Astrocyte of the spinal cord (primary cell): Measurements from ENCODE around the gene MFAP2.

Experiments used
- DNase-seq: peaks from one replicate; pipeline ENCODE4 v3.0.0; 2011; ENCODE audit warnings: low read depth, low spot score
- H3K4me3 ChIP-seq: 2 replicates; pipeline ENCODE4 v1.5.1; 2011; ENCODE audit warnings: low read depth, mild to moderate bottlenecking, low read length, moderate library complexity
- in situ Hi-C: cut with HindIII; loops from 2 replicates; pipeline ENCODE4 v1.10.0; 2017; ENCODE audit warnings: low sequenced_read_pairs
- TF ChIP-seq, protein P1 (sequence below): IDR thresholded peaks from 2 replicates; pipeline ENCODE4 v1.5.1; 2012; ENCODE audit warnings: low read depth, mild to moderate bottlenecking, low read length, inconsistent platforms

The MFAP2 gene

DNA sequence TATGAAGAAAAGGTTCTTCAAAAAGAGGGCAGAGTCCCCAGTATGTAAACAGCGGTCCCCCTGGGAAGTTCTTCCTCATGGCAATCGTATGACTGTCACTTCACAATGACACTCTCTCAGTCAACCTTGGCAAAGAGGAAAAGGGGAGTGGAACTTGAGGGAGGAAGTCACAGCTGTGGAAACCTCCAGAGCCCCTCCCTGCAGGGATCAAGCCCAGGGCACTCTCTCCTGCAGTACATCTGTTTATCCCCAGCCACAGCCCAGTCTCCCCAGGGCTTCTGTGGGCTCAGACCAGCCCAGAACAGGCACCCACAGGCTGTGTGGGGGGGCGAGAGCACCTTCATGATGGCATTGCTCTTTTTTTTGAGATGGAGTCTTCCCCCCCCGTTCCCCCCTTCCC, 29.3 kb upstream of the MFAP2 start:
- TF ChIP-seq, protein P1, sequence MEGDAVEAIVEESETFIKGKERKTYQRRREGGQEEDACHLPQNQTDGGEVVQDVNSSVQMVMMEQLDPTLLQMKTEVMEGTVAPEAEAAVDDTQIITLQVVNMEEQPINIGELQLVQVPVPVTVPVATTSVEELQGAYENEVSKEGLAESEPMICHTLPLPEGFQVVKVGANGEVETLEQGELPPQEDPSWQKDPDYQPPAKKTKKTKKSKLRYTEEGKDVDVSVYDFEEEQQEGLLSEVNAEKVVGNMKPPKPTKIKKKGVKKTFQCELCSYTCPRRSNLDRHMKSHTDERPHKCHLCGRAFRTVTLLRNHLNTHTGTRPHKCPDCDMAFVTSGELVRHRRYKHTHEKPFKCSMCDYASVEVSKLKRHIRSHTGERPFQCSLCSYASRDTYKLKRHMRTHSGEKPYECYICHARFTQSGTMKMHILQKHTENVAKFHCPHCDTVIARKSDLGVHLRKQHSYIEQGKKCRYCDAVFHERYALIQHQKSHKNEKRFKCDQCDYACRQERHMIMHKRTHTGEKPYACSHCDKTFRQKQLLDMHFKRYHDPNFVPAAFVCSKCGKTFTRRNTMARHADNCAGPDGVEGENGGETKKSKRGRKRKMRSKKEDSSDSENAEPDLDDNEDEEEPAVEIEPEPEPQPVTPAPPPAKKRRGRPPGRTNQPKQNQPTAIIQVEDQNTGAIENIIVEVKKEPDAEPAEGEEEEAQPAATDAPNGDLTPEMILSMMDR, result no peak
- in situ Hi-C loops, result no loop called here
- no peak for DNase-seq
- H3K4me3 ChIP-seq, result no peak overlapping the region

DNA sequence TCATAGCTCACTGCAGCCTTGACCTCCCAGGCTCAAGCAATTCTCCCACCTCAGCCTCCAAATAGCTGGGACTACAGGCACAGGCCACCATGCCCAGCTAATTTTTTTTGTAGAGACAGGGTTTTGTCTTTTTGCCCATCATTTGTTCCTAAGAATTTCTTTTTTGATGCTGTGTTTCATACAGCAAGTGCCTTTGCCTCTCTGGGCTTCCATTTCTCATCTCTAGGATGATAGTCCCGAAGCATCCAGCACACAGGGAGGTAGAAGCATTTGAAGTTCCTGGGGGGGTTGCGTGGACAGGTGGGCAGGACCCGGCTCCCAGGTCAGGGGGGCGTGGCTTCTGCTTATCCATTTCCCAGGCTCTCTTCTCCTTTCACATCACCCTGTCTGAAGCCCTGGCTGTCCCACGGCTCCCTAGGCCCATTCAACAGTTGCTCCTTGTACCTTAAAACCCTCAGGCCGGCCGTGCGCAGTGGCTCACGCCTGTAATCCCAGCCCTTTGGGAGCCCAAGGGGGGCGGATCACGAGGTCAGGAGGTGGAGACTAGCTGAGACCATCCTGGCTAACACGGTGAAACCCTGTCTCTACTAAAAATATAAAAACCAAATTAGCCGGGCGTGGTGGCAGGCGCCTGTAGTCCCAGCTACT, 27.9 kb upstream of the MFAP2 start:
- in situ Hi-C loops, result no loop called here
- TF ChIP-seq, protein P1, result no peak
- H3K4me3 ChIP-seq, result no peak overlapping the region
- no peak for DNase-seq

DNA sequence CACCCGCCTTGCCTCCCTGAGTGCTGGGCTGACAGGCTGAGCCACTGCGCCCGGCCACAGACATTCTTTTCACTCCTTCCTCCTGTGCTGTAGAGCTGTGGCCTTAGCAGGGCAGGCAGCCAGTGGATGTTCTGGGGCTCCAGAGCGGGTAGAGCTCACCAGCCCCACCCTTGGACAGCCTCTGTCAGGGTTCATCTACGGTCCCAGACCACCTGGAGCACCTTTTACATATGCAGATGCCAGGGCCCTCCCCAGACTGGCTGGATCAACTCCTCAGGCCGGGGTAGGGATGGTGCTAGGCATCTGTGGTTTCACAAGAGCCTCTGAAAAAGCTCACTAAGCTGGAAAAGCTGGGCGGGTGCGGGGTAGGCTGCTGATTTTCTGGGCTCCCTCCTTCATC, 26.7 kb upstream of the MFAP2 start:
- no peak overlapping the region for H3K4me3 ChIP-seq
- no peak for DNase-seq
- in situ Hi-C loops, result no loop called here
- TF ChIP-seq, protein P1, result no peak

DNA sequence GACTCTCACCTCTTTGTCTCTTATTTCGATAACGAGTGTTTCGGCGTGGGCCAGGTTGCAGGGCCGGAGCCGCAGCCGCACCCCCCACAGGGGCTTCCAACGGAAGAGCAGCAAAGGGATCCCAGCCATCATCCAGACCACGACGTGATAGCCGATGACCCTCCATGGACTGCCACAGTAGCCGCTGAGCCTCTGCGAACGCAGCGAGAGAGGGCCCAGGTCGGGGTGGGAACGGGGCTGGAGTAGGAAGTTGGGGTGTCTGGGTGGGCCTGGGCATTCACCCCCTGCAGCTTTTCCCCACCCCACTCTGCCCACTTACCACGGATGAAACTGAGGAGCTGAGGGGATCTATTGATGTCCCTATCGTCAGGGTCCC, 24.9 kb upstream of the MFAP2 start:
- in situ Hi-C loops, result no loop called here
- no peak for DNase-seq
- H3K4me3 ChIP-seq, result no peak overlapping the region
- TF ChIP-seq, protein P1, result no peak

DNA sequence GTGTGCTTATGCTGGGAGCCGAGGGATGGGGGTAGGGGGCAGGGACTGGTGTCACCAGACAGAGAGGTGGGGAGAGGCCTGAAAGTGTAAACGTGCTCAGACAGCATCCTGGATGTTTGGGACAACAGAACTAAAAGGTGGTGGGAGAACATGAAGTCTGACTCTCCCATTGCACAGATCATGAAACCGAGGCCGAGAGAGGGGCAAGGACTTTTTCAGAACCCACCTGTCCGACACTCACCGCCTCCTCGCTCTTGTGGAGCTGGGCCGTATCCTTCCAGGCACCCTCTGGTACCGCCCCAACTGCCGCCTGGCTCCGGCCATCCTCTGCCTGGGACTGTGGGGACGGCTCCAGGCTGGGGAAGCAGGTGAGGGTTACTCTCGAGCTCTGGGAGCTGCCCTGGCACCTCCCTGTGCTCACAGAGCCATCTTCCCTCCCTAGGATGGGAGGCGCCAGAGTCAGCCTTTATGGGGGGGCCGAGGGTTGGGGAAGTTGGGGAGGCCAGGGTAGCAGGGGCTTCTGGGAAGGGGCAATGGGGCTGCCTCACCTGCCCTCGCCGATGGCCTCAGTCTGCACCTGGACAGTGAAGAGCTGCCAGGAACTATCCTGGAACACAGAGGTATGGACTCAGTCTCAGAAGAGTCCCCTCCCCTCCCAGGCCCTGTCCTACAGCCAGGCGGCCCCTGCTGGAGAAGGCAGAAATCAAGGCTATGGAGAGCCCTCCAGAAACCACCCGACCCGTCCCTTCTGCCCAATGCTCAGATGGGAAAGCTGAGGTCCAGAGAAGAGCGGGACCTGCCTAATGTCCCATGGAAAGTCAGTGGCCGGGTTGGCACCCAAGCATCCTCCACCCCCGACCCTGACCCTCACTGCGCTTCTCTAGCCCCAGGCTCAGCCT, 24.3 kb upstream of the MFAP2 start:
- H3K4me3 ChIP-seq, result no peak overlapping the region
- no peak for DNase-seq
- TF ChIP-seq, protein P1, result peak; percentile 32
- in situ Hi-C loops, result no loop called here

DNA sequence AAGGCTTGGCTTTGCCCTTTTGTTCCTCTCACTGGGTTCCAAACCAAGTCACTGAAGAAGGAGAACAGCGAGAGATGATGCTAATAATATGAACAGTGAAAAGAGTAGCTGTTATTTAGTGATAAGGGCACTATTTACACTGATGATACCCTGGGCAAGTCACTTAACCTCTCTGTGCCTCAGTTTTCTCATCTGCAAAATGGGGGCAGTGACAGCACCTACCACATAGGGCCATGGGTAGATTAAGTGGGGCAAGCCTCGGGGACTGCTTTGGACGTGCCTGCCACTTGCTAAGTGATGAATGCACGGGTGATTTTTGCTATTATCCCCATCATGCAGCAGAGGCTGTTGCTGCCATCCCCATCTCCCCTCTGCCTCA, 22.1 kb upstream of the MFAP2 start:
- H3K4me3 ChIP-seq, result no peak overlapping the region
- TF ChIP-seq, protein P1, result no peak
- in situ Hi-C loops, result no loop called here
- DNase-seq, result no peak
